OCI-LY3 (cell line): Measurements from ENCODE around the gene SMIM36.
A peak's percentile ranks its signal among the peaks of the same experiment; 100 is the strongest.

Experiments used
- H2AFZ ChIP-seq: fragments of 200-600, 300-600 bp; shearing (Covaris generic); 2 replicates; pipeline ENCODE4 v1.6.0; 2014; ENCODE audit warnings: antibody characterized with exemption, low read depth, low read length
- H3K27ac ChIP-seq: fragments of 200-600, 300-600 bp; sonication (generic); 2 replicates; pipeline ENCODE4 v1.5.1; 2014; ENCODE audit warnings: mild to moderate bottlenecking, low read length, moderate library complexity, mixed read lengths
- H3K27me3 ChIP-seq: fragments of 200-600, 300-600 bp; sonication (generic); 2 replicates; pipeline ENCODE4 v1.6.1; 2014; ENCODE audit warnings: low read depth, low read length, mixed read lengths
- H3K36me3 ChIP-seq: fragments of 200-600, 300-600 bp; sonication (generic); replicated peaks from 2 replicates; pipeline ENCODE3; 2014; ENCODE audit warnings: low read depth, low read length, mixed read lengths
- H3K4me1 ChIP-seq: fragments of 300-600, 200-600 bp; sonication (generic); 2 replicates; pipeline ENCODE4 v1.6.1; 2014; ENCODE audit warnings: low read length, mixed read lengths
- H3K4me2 ChIP-seq: fragments of 200-600, 300-600 bp; sonication (generic); 2 replicates; pipeline ENCODE4 v1.6.1; 2014; ENCODE audit warnings: low read length, mixed read lengths
- H3K4me3 ChIP-seq: fragments of 300-600, 200-600 bp; sonication (generic); 2 replicates; pipeline ENCODE4 v1.5.1; 2014; ENCODE audit warnings: antibody characterized with exemption, mild to moderate bottlenecking, low read length, moderate library complexity
- H3K79me2 ChIP-seq: fragments of 300-600, 200-600 bp; shearing (Covaris generic); 2 replicates; pipeline ENCODE4 v1.6.1; 2014; ENCODE audit warnings: mild to moderate bottlenecking, low read length, mixed read lengths
- H3K9ac ChIP-seq: fragments of 300-600, 200-600 bp; shearing (Covaris generic); 2 replicates; pipeline ENCODE4 v1.6.0; 2014; ENCODE audit warnings: mild to moderate bottlenecking, low read length, moderate library complexity
- H3K9me3 ChIP-seq: fragments of 200-600, 300-600 bp; shearing (Covaris generic); 2 replicates; pipeline ENCODE4 v1.6.1; 2014; ENCODE audit warnings: low read length, mixed read lengths; ENCODE audit not compliant: insufficient read depth
- H4K20me1 ChIP-seq: fragments of 200-600, 300-600 bp; sonication (generic); 2 replicates; pipeline ENCODE4 v1.6.1; 2016; ENCODE audit warnings: low read length, mixed read lengths; ENCODE audit not compliant: insufficient read depth
- CTCF ChIP-seq: fragments of 200-600, 300-600 bp; sonication (generic); IDR thresholded peaks from 2 replicates; pipeline ENCODE4 v1.5.1; 2014; ENCODE audit warnings: antibody characterized with exemption, low read length, low read depth
- EZH2phosphoT487 ChIP-seq: fragments of 200-600 bp; shearing (Covaris generic); IDR thresholded peaks from 2 replicates; pipeline ENCODE4 v1.6.1; 2018; ENCODE audit warnings: antibody characterized with exemption, mixed run types, low read depth

Gene SMIM36

DNA sequence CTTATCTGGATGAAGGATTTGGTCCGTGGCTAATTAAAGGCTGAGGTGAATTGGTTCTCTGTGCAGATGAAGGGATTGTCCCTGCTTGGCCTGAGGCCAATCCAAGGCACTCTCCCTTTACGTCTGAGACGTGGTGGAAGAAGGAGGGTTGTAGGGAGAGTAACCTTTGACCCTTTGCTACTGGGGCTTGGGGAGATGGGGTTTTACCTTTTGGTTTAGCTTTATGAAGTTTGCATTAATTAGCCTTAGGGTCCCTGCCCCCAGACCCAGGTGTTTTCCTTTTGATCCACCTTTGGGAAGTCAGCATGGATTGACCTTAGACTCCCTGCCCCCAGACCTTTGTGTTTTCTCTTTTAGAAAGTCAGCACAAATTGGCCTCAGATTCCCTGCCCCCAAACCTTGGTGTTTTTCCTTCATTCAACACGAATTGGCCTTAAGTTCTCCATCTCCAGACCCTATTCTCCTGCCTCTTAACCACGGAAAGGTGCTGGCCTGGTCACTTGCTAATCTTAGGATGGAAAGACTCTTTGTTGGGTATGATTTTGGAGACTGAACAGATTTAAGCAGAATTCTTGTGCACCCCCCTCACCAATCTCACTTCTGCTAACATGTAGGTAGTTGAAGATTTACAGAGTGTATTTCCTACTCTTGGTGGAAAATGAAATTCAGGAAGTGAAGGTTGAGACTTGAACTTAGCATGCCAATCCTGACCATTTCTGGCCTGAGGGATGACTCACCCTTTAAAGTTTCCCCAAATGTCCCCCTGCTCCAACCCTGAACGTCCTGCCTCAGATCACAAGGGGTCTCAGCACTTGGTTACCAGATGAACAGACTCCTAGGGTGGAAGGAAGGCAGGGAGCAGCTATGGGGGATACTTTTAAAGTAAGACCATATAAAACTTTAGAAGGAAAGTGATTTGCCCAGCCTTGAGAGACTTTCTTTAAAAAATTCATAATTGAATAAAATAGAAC, 66.5 kb downstream of the SMIM36 start:
- Histone ChIP-seq H2AFZ (no peak overlapping the region), H3K27me3 (no peaks in the 10 kb centered on the region), H3K36me3 (no peaks in the 10 kb centered on the region), H3K9ac (peak overlapping the region; percentile 57), H3K4me1 (peaks cover 47% of the 10 kb centered on the region), H3K4me3 (peak overlapping the region; percentile 50), H3K9me3 (no peaks in the 10 kb centered on the region), H3K79me2 (no peaks in the 10 kb centered on the region), H3K27ac (peak overlapping the region; percentile 89), H3K4me2 (peak overlapping the region; percentile 83), H4K20me1 (no peaks in the 10 kb centered on the region)
- no peak for TF ChIP-seq EZH2phosphoT487
- no peak for TF ChIP-seq CTCF

- H3K36me3 ChIP-seq, result no peaks in the 10 kb centered on the region
- H3K4me1 ChIP-seq, result peaks cover 50% of the 10 kb centered on the region
Observed at GRCh38 chr17:55443904-55444303, 67.3 kb downstream of the SMIM36 start.

DNA sequence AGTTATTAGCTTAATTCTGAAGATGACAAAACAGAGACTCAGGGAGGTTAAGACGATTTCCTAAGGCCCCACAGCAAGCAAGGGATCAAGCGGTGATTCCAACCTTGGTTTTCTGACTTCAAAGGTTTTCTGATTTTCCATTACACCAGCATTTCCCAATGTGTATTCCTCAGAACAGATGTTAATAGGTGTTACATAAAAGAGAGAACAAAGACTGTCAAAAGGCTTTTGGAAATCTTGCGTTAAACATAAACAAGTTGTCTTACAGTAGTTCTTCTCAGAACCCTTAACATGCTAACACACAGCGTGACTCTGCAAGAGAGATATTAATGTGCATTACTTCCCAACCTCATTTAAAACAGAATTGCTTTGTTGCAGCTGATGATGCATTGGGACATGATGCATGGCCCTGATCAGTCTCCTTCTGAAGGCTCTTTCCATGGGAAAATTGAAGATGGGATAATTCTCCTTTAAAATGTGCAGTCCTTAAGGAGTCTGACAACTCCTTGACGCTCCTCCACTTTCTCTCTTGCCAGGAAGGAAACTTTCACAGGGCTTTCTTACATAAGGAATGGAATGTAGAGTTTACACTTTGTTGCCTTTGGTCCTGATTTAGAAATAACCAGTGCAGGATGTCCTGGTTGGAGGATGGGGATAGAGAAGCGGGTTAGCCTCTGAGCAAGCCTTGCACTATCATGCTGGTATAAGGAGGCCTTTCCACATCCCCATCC, 68.1 kb downstream of the SMIM36 start:
- no peak for TF ChIP-seq EZH2phosphoT487
- Histone ChIP-seq H4K20me1 (no peaks in the 10 kb centered on the region), H3K79me2 (no peaks in the 10 kb centered on the region), H3K36me3 (no peaks in the 10 kb centered on the region), H3K27ac (no peak overlapping the region), H3K4me1 (peaks cover 50% of the 10 kb centered on the region), H2AFZ (no peak overlapping the region), H3K27me3 (no peaks in the 10 kb centered on the region), H3K9me3 (no peaks in the 10 kb centered on the region), H3K9ac (no peak overlapping the region), H3K4me3 (no peak overlapping the region), H3K4me2 (no peak overlapping the region)

More at GRCh38 chr17:55443904-55444303, 67.3 kb downstream of the SMIM36 start:
- Histone ChIP-seq H4K20me1 (no peaks in the 10 kb centered on the region), H2AFZ (no peak overlapping the region), H3K4me3 (no peak overlapping the region), H3K27ac (peak overlapping the region; percentile 89; the same call in 1 of the 2 replicates), H3K9me3 (no peaks in the 10 kb centered on the region), H3K4me2 (peak overlapping the region; percentile 83; the same call in 1 of the 2 replicates), H3K9ac (peak overlapping the region; percentile 57; the same call in 1 of the 2 replicates), H3K79me2 (no peaks in the 10 kb centered on the region), H3K27me3 (no peaks in the 10 kb centered on the region)
- no peak for TF ChIP-seq CTCF
- TF ChIP-seq EZH2phosphoT487, result no peak

DNA sequence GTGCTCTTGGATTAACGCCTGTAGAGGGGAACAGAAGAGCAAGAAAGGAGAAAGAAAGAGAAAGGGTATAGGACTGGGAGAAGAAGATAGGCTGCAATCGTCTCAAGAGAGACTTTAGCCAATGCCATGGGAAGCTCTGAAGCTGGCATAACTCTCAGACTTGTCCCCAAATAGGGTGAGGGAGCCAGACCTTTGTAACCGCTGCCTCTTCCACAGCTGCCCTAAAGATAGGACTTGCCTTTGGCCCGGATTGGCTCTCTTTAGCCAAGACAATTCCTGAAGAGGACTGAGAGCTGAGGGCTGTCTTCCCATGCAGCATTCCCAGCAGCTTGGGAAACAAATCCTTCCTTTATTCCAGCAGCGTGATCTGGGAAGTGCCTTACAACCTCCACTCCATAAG, 68.8 kb downstream of the SMIM36 start:
- Histone ChIP-seq H3K27ac (no peak overlapping the region), H3K4me1 (peaks cover 55% of the 10 kb centered on the region), H3K9ac (no peak overlapping the region), H4K20me1 (no peaks in the 10 kb centered on the region), H3K27me3 (no peaks in the 10 kb centered on the region), H3K36me3 (no peaks in the 10 kb centered on the region), H3K4me2 (no peak overlapping the region), H3K9me3 (no peaks in the 10 kb centered on the region), H2AFZ (no peak overlapping the region), H3K79me2 (no peaks in the 10 kb centered on the region), H3K4me3 (no peak overlapping the region)
- TF ChIP-seq CTCF, result no peak
- TF ChIP-seq EZH2phosphoT487, result no peak
